Measurements from ENCODE around the gene INPP5D. TPM values are rescaled to one million over a fixed set of nuclear protein-coding genes. Genes with fewer than 3 reads are reported as not detected.
A peak's percentile ranks its signal among the peaks of the same experiment; 100 is the strongest.

Gene INPP5D
- total RNA-seq, 1 experiment from 2014 or later: 12.7 TPM

GRCh38 chr2:233244818-233245217 is 184.7 kb downstream of the INPP5D start:
- no CpG with 5 or more reads among the region's 5 CpGs for WGBS (ENCODE audit: extremely low coverage, insufficient read length, low lambda C conversion rate)

More at GRCh38 chr2:233244818-233245217, 184.7 kb downstream of the INPP5D start:
- H2BK12ac ChIP-seq (ENCODE audit: insufficient read length, low read depth, low read length): no peak overlapping the region
- H3K4ac ChIP-seq (ENCODE audit: low read depth, low read length): no peak overlapping the region
- H3K9me3 Mint-ChIP-seq: peaks cover 0 to 3% of the 10 kb centered on the region in 2 experiments; a peak in 3 of 5 replicates
- no peak overlapping the region for H2AFZ ChIP-seq (ENCODE audit: low read length)
- no peak overlapping the region for H2BK120ac ChIP-seq (ENCODE audit: low read depth, low read length, poor library complexity, severe bottlenecking)
- no peak overlapping the region for H3K9ac ChIP-seq (ENCODE audit: extremely low read depth, insufficient read length, low read length)
- no peak overlapping the region for H3K18ac ChIP-seq (ENCODE audit: insufficient read length, low read depth, low read length)
- no peak overlapping the region for H2BK15ac ChIP-seq (ENCODE audit: low read depth, low read length)
- no peaks in the 10 kb centered on the region for H3K23me2 ChIP-seq (ENCODE audit: insufficient read length, low read depth, low read length, poor library complexity, severe bottlenecking)
- no peak overlapping the region for H3K4me3 Mint-ChIP-seq
- no peaks in the 10 kb centered on the region for H3K4me1 Mint-ChIP-seq
- H3K14ac ChIP-seq (ENCODE audit: insufficient read depth, low read length): no peak overlapping the region
- H2AK5ac ChIP-seq (ENCODE audit: insufficient read length, low read length): no peak overlapping the region
- no peak for DNase-seq
- H3K27ac Mint-ChIP-seq: no peak overlapping the region
- no peaks in the 10 kb centered on the region for H3K79me2 ChIP-seq (ENCODE audit: insufficient read depth, low read length)
- no peaks in the 10 kb centered on the region for H3K4me1 ChIP-seq (ENCODE audit: insufficient read depth, low read length)
- no peaks in the 10 kb centered on the region for H4K20me1 ChIP-seq (ENCODE audit: control insufficient read depth, insufficient read depth, insufficient read length)
- no peak overlapping the region for H3K4me2 ChIP-seq (ENCODE audit: insufficient read depth, insufficient read length, low read length)
- no peak overlapping the region for H3K23ac ChIP-seq (ENCODE audit: insufficient read length, low read depth, low read length)
- no peak overlapping the region for H3T11ph ChIP-seq (ENCODE audit: low read length)
- no peaks in the 10 kb centered on the region for H3K27me3 ChIP-seq (ENCODE audit: insufficient read depth, low read length)
- no peak overlapping the region for H4K5ac ChIP-seq (ENCODE audit: insufficient read length, low read depth, low read length)
- H2BK20ac ChIP-seq (ENCODE audit: low read depth, low read length, poor library complexity, severe bottlenecking): no peak overlapping the region
- peaks cover 0 to 2% (median 0%) of the 10 kb centered on the region in 3 experiments; a peak in 3 of 7 replicates for H3K36me3 Mint-ChIP-seq (ENCODE audit: insufficient read depth in 1 of 3, low read depth in 3 of 3)
- H3K27me3 Mint-ChIP-seq (ENCODE audit: low read depth): peaks cover 4% of the 10 kb centered on the region
- H3K56ac ChIP-seq (ENCODE audit: insufficient read length, low read depth, low read length): no peak overlapping the region
- H4K91ac ChIP-seq (ENCODE audit: insufficient read length, low read depth, low read length): no peak overlapping the region
- TF ChIP-seq, protein P1, sequence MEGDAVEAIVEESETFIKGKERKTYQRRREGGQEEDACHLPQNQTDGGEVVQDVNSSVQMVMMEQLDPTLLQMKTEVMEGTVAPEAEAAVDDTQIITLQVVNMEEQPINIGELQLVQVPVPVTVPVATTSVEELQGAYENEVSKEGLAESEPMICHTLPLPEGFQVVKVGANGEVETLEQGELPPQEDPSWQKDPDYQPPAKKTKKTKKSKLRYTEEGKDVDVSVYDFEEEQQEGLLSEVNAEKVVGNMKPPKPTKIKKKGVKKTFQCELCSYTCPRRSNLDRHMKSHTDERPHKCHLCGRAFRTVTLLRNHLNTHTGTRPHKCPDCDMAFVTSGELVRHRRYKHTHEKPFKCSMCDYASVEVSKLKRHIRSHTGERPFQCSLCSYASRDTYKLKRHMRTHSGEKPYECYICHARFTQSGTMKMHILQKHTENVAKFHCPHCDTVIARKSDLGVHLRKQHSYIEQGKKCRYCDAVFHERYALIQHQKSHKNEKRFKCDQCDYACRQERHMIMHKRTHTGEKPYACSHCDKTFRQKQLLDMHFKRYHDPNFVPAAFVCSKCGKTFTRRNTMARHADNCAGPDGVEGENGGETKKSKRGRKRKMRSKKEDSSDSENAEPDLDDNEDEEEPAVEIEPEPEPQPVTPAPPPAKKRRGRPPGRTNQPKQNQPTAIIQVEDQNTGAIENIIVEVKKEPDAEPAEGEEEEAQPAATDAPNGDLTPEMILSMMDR (conservative IDR thresholded peaks at IDR 0.05): no peak
- H3K27ac ChIP-seq (ENCODE audit: insufficient read length, low read depth, low read length): no peak overlapping the region
- H3K9me3 ChIP-seq (ENCODE audit: control insufficient read depth, low read depth, low read length): peaks cover 2% of the 10 kb centered on the region
- no peaks in the 10 kb centered on the region for H3K79me1 ChIP-seq (ENCODE audit: insufficient read depth, low read depth, low read length, poor library complexity, severe bottlenecking)
- H4K8ac ChIP-seq (replicated peaks; ENCODE audit: insufficient read length, low read depth, low read length): peak overlapping the region; percentile 92
- no peak overlapping the region for H2BK5ac ChIP-seq (ENCODE audit: insufficient read length, low read length)
